GM12864 (cell line): ENCODE data around the gene NYNRIN.

ENCODE experiments used
- DNase-seq: peaks from one replicate; pipeline ENCODE4 v3.0.0-alpha.2; 2011; ENCODE audit warnings: low read depth
- H3K4me3 ChIP-seq: 2 replicates; pipeline ENCODE4 v1.5.1; 2011; ENCODE audit warnings: mild to moderate bottlenecking, low read depth, low read length, control low read depth
- TF ChIP-seq, protein P1 (sequence below): IDR thresholded peaks from 2 replicates; pipeline ENCODE4 v1.5.1; 2011; ENCODE audit warnings: low read depth, mild to moderate bottlenecking, moderate library complexity, low read length, control low read depth, inconsistent platforms; ENCODE audit errors: missing control alignments

NYNRIN gene

DNA sequence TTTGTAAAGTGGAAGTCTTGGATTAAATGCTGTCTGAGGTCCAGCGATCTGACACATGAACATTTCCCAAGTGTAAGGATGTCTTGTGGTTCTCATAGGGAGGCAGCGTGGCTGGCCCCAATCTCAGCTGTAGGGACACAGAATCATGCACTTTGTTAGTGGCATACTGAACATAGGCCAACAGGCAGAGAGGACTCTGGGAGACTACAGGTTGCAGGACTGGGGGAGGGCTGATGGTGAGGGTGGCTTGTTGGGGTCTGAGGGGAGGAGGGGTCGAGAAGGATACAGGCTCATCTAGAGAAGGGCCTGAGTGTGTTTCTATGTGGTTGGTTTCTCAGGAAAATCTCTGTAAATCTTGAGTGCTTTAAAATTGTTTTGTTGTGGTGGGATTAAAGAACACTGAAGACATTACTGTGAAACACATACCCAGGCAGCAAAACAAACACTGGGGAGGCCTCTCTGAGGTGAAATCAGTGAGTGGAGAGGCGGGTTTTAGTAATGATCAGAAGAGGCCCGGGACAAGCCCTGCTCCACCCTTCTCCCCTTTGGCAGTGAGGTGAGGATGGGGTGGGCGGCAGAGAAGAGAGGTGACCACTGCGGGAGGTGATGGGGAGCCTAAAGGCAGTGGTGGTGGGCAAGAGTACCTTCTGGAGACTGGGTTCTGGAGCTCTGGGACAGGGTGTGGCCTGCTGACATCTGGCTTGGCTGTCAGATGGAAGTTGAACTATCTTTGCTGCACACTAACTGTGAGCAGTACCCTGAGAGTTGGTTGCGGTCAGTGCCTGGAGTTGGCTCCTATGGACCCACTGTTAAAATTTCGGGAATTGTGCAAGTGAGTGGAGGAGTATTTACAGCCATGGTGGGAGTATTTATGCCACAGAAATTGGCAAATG lies 3.3 kb downstream of the NYNRIN start:
- no peak for DNase-seq
- TF ChIP-seq, protein P1, sequence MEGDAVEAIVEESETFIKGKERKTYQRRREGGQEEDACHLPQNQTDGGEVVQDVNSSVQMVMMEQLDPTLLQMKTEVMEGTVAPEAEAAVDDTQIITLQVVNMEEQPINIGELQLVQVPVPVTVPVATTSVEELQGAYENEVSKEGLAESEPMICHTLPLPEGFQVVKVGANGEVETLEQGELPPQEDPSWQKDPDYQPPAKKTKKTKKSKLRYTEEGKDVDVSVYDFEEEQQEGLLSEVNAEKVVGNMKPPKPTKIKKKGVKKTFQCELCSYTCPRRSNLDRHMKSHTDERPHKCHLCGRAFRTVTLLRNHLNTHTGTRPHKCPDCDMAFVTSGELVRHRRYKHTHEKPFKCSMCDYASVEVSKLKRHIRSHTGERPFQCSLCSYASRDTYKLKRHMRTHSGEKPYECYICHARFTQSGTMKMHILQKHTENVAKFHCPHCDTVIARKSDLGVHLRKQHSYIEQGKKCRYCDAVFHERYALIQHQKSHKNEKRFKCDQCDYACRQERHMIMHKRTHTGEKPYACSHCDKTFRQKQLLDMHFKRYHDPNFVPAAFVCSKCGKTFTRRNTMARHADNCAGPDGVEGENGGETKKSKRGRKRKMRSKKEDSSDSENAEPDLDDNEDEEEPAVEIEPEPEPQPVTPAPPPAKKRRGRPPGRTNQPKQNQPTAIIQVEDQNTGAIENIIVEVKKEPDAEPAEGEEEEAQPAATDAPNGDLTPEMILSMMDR, result no peak
- H3K4me3 ChIP-seq, result no peak overlapping the region

DNA sequence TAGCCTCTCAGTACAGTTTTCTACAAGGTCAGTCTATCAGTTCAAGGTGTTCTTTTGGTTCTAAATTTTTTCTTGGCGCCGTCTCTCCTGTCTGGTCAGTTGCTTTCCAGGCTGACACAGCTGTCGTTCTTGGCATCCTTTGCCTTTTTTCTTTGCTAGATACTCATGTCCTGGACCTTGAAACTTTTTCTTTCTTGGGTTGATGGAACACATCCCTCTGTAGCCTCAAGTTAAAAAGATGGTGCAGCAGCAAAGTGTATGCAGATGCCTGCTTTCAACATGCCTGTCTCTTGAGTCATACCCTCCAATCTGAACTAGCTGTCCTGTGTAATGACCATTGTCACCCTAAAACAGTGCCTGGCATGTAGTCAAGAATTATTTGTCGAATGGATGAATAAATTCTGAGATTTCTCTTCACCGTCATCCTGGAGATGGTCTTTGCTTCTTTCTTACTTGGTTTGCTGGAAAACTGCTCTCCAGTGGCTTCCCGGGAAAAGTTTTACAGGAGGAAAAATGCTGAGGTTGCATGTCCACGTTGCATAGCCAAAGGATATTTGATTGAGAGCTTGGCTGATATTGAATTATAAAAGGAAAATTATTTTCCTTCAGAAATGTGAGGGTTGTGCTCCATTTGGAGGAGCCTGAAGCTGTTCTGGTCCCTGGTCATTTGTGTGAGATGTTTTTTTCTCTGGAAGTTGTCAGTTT lies 4.6 kb downstream of the NYNRIN start:
- TF ChIP-seq, protein P1, result no peak
- H3K4me3 ChIP-seq, result no peak overlapping the region
- no peak for DNase-seq

DNA sequence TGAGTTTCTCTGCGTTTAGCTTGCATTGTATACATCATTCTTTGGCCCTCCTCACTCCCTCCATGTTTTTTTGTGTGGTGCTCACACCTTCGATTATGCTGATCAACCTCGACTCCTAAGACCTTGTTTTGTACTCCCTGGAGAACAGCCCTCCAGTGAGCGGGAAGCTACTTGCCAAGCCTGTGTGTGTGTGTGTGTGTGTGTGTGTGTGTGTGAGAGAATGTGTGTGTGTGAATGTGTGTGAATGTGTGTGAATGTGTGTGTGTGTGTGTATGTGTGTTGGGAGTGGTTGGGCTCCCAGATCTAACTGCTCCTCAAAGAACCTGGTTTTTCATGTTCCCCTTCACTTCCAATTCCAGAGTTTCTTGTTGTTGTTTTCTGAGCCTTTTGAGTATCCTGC lies 6.0 kb downstream of the NYNRIN start:
- TF ChIP-seq, protein P1, result no peak

DNA sequence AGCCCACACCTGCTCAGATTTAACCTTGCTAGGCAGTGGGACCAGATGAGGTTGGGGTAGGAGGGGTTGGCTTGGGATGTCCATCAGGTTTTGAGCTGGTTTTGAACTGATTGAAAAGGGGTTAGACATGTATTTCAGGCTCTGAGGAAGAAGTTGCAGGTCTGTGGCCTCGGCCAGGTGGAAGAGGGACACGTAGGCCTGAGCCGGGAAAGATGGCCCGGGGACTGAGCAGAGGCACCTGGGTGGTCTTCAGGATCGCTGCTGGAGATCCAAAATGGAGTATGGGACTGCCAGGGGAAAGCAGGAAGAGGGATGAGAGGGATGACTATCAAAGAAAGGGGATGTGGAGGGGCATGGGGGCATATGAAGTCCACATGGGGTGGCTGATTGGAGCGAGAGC lies 7.6 kb downstream of the NYNRIN start:
- no peak for DNase-seq
- TF ChIP-seq, protein P1, result no peak
- H3K4me3 ChIP-seq, result no peak overlapping the region

More for the DNA sequence above, 6.0 kb downstream of the NYNRIN start:
- H3K4me3 ChIP-seq, result no peak overlapping the region
- no peak for DNase-seq

DNA sequence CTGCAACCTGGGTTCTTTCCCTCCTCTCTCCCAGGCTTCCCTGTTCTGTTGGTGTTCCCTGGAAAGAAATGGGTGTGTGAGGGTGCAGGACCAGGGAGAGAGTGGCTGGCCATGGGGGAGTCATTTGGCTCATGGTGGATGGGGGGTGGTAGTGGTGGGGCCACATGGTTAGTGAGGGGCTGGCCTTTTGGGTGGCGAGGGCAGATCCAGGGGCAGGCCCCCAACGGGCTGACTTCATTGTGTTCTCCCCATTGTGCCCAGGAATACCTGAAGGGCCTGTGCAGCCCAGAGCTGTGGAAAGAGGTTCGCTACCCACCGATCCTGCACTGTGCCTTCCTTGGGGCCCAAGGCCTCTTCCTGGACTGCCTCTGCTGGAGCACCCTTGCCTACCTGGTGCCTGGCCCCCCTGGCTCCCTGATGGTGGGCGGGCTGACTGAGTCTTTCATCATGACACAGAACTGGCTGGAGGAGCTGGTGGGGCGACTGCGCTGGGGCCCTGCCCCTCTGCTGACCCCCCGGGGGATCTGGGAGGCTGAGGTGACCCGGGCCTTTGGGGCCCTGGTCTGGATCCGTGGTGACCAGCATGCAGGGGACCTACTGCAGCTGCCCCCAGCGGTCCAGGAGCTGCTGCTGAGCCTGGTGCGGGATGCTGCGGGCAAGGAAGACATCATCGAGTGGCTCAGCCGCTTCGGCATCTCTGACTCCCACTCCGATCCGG lies 9.0 kb downstream of the NYNRIN start:
- no peak overlapping the region for H3K4me3 ChIP-seq
- no peak for DNase-seq
- TF ChIP-seq, protein P1, result no peak

DNA sequence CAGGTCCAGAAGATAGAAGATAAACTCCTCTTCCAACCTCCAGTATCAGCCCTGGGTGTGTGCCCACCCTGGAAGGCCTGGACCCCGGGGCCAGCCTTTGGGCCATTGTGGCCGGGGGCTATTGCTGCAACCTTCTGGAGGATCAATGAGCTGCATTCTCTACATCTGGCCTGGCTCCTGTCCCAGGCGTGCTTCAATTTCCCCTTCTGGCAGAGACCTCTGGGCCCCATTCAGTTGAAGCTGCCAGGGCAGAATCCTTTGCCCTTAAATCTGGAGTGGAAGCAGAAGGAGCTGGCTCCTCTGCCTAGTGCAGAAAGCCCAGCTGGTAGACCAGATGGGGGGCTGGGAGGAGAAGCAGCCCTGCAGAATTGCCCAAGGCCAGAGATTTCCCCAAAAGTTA lies 10.0 kb downstream of the NYNRIN start:
- TF ChIP-seq, protein P1, result no peak
- H3K4me3 ChIP-seq, result no peak overlapping the region
- DNase-seq, result no peak
